Measurements from ENCODE around the gene NUDT6.
"Not testable (repeated sequence)": the region's sequence is repeated elsewhere in the genome, so short reads cannot be mapped to it uniquely, and the experiment has no call there.

The NUDT6 gene

GRCh38 chr4:122873821-122874593 lies 48.4 kb downstream of the NUDT6 start:
- no peak for DNase-seq

DNA sequence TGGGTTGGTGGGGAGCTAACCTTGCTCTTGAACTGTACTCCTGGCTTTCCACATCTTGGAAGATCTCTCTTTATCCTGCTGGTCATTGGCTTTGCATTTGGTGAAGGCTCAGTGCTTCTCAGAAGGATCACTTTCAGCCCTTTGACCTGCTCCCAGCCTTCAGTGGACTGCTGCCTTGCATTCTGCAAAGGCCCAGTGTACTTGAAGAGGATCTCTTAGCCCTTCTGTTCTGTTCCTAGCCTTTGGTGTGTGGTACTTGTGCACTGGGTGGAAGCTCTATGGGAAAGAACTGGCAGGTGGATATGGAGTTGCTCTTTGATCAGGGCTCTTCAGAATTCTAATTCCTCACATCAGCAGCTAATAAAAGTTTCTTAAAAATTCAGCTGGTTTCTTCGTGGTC lies 49.3 kb downstream of the NUDT6 start:
- DNase-seq = no peak

GRCh38 chr4:122868235-122868634 lies 54.2 kb downstream of the NUDT6 start:
- not testable (repeated sequence) for DNase-seq

DNA sequence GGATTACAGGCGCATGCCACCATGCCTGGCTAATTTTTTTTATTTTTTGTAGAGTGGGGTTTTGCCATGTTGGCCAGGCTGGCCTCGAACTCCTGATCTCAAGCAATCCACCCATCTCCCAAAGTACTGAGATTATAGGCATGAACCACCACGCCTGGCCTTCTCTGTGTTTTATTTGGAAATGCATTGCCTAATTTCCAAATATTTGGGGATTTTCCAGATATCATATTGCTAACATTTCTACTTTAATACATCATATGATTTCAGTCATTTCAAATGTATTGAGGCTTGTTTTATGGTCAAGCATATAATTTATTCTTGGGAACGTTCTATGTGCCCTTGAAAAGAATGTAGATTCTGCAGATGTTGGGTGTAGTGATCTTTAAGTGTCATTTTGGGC lies 57.0 kb downstream of the NUDT6 start:
- no peak for DNase-seq

- no peak for DNase-seq
Measured at GRCh38 chr4:122863639-122864038, 58.8 kb downstream of the NUDT6 start.

GRCh38 chr4:122861172-122861943 lies 61.0 kb downstream of the NUDT6 start:
- DNase-seq = no peak

DNA sequence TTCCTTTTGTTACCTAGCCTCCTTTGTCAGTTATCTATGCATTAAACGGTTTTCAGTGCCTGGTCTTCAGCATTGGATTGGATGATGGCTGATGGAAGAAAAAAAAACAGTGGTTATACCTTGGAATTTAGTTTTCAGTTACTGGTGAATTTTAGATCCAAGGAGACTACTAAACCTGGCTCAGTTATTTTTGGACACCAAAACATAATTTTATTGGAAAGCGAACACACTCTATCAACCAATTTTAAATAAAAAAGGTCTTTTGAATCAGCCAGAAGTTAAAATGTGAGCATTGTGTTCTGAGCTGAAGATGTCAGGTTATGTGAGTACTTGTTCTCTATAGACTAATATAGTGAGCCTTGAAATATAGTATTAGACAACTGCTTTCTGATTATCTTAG lies 63.7 kb downstream of the NUDT6 start:
- no peak for DNase-seq

DNA sequence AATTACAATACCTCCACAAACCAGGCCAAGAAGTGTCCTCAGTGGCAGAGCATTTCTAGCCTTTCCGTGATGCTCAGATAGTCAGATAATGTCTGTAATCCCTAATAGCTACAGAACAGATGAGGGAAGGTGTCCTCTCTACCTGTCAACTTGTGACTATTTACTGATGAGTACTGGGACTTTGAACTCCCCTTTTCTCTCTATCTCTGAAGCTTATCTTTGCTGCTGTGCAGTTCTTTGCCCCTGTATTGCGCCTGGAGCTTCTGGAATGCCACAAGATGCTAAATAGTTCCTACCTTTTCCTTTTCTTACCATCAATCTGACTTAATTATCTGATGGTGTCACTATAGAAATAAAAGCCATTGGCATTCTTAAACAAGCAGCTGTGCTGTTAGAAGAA lies 65.2 kb downstream of the NUDT6 start:
- DNase-seq = no peak

- no peak for DNase-seq
Measured at GRCh38 chr4:122855353-122855890, 67.0 kb downstream of the NUDT6 start.

DNA sequence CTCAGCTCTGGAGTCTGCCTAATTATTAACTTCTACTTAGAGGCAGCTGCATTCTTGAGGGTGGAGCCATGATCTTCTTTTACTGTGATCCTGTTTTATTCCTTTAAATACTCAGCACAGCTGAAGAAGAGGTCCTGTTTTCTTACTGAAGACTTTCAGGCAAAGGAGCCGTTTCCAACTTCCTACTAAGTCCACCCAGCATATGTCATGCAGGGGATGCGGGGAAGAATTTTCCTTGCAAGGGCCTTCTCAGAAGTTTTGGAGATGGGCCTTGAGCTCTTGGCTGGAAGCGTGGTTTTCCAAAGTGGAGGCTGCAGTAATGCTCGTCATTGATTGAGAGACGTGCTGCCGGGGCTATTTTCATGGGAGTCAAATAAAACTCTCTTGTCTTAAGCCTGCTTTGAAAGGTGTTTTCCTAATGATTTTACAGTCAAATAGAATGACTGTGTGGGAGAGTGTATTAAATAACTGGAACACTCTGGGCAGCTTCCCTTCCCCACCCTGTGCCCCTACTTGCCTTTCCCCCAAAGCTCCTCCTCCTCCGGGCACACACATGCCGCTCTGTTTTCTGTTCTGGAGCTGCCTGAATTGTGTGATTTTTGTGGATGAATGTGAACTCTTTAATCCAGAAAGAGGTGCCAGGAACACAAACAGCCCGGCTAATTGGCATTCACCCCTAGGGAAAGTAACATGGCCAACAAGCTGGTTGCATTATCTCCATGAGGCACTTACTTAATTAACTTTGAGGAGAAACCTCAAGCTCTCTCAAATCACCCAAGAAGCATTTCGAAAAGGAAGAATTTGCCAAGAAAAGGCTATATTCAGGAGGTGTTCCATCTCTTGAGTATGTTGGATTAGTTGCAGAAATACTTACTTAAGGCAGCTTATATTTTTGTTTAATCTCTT lies 67.7 kb downstream of the NUDT6 start:
- no peak for DNase-seq

- no peak for DNase-seq
Measured at GRCh38 chr4:122851568-122851967, 70.8 kb downstream of the NUDT6 start.

DNA sequence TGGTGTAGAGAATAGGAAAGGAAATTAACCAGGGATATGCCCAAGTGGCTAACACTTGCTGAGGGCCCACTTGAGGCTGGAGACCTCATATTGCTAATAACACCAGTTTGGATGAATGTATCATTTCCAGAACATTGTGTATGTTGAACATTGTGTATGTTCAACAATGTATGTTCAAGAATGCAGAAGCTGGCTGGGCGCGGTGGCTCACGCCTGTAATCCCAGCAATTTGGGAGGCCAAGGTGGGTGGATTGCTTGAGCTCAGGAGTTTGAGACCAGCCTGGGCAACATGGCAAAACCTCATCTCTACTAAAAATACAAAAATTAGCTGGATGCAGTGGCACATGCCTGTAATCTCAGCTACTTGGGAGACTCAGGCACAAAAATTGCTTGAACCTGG lies 72.6 kb downstream of the NUDT6 start:
- not testable (repeated sequence) for DNase-seq

DNA sequence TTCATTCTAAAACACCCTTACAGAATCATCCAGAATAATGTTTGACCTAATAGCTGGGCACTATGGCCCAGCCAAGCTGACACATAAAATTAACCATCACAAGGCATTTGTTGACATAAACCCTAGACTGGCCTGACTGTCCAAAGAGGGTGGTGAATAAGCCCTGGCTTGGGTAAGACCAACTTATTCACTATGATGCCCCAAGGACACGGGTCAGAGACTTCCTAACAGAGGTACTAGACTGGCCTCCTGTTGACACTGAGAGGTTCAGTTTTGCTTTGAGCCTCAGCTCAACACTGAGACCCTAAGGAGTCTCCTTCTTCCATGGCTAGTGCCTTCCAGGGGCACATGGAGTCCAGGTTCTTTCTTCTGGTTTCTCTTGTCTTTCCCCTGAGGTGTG lies 74.5 kb downstream of the NUDT6 start:
- DNase-seq = no peak

DNA sequence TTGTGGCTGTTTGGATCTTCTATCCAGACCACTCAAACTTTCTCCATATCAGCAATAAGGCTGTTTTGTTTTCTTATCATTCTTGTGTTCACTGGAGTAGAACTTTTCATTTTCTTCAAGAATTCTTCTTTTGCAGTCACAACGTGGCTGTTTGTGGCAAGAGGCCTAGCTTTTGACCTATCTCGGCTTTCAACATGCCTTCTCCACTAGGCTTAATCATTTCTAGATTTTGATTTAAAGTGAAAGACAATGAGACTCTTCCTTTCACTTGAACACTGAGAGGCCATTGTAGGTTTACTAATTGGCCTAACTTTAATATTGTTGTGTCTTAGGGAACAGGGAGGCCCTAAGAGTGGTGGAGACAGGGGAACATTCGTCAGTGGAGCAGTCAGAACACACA lies 76.6 kb downstream of the NUDT6 start:
- DNase-seq = no peak

DNA sequence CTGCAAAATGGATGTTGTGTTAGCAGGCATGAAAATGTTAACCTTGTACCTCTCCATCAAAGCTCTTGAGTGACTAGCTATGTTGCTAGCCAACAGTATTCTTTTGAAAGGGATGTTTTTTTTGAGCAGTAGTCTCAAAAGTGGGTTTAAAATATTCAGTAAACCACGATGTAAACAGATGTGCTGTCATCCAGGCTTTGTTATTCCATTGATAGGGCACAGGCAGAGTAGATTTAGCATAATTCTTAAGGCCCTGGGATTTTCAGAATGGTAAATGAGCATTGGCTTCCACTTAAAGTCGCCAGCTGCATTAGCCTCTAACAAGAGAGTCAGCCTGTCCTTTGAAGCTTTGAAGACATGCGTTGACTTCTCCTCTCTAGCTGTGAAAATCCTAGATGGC lies 77.3 kb downstream of the NUDT6 start:
- no peak for DNase-seq

- DNase-seq = not testable (repeated sequence)
Measured at GRCh38 chr4:122844391-122844790, 78.0 kb downstream of the NUDT6 start.

GRCh38 chr4:122842984-122843531 lies 79.3 kb downstream of the NUDT6 start:
- DNase-seq = no peak

All from NCI-H1436 (cell line).